GM21423 (cell line): ENCODE measurements around the gene L1CAM.
"Not testable (repeated sequence)": the region's sequence is repeated elsewhere in the genome, so short reads cannot be mapped to it uniquely, and the experiment has no call there.

Source experiments
- ATAC-seq: cut with Tn5 transposase; IDR thresholded peaks from one replicate; pipeline ENCODE4 v1.9.1; 2021; ENCODE audit warnings: mild to moderate bottlenecking, moderate library complexity; ENCODE audit not compliant: unreplicated experiment

Gene L1CAM

DNA sequence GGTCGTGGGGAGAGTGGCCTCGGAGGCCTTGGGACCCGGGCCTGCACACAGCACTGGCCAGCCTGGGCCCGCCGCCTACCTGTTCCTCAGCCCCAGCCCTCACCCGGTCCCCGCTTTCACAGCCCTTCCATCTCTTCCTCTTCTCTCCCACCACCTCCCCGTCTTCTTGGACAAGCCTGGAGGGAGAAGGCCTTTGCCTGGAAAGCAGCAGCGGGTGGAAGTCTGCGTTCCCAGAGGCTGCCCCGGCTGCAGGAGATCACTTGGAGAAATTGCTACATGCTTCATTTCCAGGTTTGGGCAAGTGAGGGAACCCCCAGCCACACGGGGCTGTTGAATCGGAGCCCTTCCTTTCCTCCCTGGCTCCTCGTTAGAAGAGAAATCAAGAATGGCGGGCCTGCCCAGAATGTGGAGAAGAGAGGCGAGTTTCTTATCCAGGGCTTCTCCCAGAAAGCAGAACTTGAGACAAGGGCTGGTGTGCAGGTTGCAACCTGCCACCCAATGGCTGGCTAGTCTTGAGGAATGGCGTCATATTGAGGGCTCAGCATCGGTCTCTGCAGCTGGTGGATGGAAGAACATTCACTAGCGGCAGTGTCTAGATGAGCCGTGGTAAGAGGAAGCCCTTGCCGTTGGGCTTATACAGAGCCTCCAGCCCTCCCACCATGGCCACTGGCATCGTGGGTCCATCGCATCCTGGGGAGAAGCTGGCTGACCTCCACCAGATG lies 54.4 kb downstream of the L1CAM start:
- ATAC-seq: no peak

DNA sequence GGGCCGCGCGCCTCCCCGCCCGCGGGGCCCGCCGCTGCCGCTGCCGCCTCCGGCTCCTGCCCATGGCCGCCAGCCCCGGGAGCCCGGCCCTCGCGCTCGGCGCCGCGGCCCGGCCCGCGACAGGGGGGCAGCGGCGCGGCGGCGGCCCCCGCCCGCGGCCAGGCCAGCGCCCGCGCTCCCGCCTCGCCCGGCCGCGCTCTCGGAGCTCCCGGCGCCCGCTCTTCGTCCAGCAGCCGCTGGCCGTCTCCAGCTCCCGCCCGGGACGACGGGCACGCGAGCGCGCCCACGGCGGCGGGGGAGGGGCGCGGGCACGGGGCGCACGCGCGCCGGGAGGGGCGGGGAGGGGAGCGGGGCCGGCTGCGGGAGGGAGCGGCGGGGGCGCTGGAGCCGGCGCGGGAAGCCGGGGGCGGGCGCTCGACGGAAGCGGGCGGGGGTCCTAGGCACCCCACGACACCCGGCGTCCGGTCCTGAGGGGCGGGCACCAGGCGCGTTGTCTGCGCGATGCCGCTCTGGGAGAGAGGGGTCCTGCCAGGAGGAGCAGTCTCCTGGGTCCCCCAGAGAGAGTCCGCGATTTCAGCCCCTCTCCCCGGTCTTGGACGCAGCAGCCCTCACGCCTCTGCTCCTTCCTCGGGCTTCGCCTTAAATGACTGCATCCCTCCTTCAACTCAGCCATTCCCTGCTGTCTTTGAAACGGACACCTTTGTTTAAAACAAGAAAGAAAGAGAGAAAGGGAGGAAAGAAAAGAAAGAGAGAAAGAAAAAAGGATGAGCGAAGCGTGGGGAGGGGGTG lies 55.1 kb downstream of the L1CAM start:
- no peak for ATAC-seq

DNA sequence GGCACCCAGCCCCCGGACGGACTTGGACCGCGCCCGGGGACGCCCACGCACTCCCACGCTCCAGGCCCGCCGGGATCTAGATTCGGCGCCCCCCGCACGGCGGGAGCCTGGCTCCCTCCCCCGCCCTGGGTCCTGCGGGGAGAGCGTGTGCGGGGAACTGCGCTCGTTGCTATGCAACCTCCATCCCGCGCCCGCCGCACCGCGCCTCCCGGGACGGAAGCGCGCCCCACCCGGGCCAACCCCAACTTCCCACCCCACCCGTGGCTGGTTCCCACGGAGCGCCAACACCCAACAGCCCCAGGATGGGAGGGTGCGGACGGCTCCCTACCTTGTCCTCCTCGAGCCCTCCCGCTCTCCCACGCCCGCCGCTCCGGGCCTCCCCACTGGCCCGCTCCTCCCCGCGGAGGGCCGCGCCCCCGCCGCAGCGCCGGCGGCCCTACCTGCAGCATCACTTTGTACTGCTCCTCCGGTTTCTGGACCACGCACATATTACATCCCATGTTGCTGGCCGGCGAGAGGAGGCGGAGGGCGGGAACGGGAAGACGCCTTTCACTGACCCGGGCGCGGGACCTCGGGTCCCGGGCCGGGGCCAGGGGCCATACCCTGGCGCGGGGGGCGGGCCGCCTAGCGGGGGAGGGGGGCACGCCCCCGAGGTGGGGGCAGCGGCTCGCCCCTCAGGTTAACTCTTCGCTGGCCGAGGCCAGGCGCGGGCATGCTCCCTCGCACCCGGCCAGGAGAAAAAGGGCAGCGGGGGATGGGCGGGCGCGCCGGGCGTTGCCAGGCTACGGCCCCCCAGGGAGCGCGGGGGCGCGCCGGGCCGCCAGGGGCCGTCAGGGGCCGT lies 56.0 kb downstream of the L1CAM start, which contains the start of gene PDZD4:
Gene PDZD4 (minus strand): TSS at position 746 of the 841 bp plus-strand sequence. CDS start 246 bp downstream, at position 500.
- no peak for ATAC-seq

DNA sequence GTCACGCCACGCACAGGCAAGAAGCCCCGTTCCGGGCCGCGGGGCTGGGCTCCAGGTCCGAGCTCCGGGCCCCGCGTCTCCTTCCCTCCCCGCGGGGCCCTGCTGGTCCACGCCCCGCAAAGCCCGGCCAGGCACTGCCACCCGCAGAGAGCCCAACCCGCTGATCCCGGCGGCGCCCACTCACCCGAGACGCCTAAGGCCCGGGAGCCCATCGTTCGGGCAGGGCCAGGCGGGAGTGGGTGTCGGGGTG lies 56.5 kb downstream of the L1CAM start:
- no peak for ATAC-seq

DNA sequence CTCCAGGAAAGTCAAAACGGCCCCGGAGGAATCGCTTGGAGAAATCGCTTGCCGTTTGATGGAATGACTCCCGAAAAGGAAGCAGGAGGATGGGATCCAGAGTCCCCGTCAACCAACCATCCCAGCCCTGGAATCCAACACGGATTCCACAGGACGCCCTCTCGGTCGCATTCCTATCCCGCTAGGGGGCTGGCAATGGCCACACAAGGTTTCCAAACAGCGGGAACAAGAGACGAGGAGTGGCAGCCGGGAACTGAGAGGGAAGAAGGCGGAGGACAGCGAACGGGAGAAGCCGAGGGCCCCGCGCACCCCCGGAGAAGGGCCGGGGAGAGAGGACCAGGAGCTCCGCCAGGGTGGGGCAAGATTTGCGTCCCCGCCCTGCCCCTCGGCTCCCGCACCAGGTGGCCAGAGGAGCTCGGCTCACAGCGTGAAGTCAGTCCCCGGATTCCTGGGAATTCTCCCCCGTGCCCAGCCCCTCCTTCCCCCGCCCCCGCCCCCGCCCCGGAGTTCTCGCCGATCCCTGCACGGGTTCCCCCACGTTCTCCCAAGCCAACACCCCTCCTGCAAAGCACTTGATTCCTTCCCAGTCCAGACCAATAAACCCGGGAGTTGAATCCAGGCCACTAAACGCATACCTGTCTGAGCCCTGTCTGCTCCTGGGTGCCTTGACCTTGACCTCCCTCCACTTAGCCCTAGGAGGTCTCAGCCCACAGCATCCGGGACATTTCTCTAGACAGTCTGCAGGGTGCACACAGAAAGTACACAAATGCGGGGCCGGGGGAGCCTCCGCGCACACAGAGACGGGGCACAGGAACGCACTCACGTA lies 57.0 kb downstream of the L1CAM start:
- no peak for ATAC-seq

DNA sequence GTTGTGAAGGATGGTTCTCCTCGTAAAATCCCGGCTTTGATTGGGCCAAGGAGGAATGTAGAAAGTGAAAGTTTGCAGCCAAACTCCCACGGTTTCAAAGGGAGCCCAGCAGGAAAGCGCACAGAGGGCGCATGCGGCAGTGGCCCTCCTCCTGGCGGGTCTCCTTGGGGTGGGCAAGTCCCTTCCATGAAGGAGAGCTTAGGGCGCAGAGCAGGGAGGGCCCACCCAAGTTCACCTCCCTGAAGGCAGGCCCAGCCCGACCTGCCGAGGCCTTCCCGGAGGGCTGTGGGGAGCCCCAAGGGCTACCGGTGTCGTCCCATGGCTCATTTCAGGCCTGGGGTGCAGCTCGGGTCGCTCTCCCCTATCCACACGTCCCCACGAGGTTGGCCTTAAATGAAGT lies 57.7 kb downstream of the L1CAM start:
- ATAC-seq: no peak

DNA sequence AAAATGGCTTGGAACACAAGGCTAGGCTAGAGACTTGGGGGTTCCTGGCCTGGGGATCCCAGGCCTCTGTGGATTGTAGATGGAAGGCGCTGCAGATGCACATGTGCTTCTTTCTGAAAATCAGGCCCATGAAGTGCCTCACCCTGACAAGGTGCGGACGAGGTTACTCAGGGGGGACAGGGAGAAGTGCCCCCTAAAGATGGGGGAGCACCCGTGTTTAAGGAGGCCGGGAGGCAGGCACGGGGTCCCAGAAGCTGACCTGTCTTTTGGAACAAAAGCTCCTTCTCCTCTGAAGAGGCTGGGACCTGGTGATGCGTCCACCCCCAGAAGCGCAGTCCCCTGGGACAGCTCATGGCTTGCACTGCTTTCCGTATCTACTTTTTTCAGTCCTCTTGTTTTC lies 58.1 kb downstream of the L1CAM start:
- ATAC-seq: no peak

DNA sequence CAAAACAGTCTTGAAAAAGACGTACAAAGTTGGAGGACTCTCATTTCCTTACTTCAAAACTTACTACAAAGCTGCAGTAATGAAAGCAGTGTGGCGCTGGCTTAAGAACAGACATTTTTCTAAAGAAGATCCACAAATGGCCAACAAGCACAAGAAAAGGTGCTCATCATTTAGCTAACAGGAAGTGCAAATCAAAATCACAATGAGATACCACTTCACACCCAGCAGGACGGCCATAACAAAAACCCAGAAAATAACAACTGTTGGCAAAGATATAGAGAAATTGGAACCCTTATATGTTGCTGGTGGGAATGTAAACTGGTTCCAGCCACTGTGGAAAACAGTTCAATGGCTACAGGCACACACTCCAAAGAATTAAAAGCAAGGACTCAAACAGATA lies 59.0 kb downstream of the L1CAM start:
- ATAC-seq: no peak

DNA sequence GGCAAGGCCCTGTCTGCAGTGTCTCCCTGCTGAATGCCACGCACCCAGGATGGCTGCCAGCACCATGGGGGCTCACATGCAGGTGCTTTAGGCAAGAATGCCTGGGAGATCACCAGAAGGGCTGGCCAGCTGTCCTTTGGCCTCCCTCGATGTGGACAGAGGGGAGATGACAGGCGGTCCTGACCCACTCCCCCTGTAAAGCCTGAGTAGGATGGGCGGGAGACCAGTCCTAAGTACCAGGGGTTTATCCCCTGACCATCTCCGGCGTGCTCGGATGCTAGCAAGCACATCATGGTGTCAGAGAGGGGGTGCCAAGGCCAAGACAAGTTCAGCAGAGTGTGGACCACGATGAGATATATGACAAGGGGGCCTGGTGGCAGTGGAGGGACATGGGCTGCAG lies 60.9 kb downstream of the L1CAM start:
- ATAC-seq: no peak

DNA sequence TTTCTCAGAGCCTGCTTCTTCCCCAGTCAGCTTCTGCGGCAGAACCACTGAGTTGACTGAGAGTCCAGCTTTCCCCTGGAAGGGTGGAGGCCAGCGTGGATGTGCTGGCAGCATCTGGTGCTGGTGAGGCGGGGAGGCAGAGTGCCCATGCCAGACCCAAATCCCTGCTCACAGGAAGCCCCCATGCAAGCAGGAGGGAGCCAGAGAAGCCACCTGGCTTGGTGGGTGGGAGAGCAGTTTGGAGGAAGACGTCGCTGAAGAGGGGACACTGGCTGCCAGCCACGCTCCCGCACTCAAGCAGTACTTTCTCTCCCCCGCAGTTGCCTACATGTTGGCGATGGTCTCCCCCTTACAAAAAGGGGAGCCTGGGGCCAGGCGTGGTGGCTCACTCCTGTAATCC lies 61.6 kb downstream of the L1CAM start:
- no peak for ATAC-seq

DNA sequence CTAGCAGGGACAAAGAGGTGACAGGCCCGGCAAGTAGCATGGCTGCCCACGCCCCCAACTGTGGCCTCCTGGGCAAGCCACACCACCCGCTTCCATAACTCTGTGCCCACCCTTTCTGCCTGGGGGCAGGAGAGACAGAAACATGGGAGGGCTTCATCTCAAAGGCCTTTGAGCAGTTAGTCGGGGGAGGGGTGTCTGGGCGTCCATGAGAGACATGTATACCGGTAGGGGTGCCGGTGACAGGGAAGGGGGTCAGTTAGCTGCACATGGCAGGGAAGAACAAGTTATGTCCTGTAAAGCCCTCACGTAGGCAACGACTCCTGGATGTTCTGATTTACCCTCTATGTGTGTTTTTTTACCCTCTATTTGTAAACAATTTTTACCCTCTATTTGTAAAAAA lies 64.9 kb downstream of the L1CAM start:
- no peak for ATAC-seq

DNA sequence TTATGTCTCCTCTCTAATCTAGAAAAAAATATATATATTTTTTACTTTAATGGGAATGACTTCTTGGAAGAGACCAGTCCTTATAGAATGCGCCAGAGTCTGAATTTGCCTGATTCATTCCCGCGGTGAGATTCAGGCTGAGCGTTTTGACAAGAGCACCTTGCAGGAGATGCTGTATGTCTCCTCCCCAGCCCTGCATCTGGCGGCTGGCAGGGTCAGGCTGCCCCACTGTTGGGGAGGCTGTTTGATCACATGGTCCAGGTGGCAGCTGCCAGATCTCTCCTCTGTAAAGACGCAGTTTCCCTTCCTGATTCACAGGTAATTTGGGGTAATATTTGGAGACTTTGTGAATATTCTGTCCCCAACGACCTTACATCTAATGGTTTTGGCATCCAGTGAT lies 65.4 kb downstream of the L1CAM start:
- ATAC-seq: no peak

DNA sequence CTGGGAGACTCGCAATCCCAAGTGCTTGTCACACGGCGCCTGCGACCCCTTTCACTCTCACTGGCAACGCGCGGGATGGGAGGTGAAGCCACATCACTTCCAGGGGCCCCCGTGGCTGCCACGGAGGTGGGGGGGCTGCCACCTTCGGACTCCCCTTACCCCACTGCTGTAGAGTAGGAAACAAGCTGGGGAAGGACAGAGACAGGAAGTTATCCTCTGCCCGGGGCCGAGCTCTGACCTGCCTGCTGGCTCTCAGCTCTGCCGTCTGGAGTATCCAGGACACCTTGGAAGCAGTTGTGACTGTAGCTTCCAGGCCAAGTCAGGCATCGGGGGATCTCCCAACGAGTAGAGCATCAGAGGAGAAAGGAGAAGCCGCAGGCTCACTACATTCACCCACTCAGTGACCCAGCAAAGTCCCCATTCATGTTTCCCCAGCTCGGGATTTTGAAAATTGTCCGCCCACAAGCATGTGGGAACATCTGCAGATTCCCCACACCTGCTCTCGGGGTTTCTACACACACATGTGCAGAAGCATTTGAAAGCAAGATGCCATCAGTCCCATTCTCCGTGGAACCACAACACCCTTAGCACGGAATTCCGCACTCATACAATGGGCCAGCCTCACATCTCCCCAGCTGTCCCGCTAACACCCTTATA lies 66.5 kb downstream of the L1CAM start:
- ATAC-seq: no peak

DNA sequence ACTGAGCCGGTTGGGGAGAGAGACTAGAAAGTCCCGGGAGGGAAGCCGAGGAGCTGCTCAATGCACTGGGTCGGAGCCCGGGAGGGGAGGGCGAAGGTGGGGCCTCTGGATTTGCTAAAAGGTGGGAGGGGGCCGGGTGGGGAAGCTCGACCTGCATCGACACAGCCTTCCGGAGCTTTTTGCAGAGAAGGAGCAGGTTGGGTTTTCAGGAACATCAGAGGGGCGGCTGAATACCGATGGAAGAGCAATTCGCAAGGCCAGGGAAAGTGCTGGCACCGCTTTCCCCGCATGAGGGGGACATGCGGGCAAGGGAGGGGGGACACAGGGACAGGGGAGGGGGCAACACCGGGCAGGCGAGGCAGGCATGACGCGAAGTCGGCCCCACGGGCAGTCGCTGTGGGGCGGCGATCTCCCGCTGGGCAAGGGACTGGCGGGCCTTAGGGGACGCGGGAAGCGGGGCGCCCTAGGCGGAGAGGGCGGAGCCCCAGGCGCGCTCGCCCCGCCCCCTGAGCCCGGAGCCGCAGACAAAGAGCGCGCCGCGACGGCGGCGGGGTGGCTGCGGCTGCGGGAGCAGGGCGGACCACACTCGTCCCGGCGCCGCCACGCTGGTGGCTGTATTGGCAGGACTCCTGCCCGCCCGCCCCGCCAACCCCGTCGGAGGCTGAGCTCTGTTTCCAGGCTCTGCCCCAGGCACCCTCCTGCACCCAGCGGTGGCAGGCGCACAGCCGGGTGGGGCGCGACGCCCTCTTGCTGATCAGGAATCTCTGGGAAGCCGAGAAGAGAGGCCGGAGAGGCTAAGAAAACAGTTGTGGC lies 67.2 kb downstream of the L1CAM start:
- ATAC-seq: no peak

DNA sequence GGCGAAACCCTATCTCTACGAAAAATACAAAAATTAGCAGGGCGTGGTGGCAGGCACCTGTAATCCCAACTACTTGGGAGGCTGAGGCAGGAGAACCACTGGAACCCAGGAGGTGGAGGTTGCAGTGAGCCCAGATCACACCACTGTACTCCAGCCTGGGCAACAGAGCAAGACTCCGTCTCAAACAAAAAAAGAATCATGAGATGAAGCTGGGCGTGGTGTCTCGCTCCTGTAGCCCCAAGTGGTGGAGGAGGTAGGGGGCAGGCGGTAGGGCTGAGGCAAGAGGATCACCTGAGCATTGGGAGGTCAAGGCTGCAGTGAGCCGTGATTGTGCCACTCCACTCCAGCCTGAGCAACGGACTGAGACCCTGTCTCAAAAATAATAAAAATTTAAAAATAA lies 67.9 kb downstream of the L1CAM start:
- not testable (repeated sequence) for ATAC-seq

DNA sequence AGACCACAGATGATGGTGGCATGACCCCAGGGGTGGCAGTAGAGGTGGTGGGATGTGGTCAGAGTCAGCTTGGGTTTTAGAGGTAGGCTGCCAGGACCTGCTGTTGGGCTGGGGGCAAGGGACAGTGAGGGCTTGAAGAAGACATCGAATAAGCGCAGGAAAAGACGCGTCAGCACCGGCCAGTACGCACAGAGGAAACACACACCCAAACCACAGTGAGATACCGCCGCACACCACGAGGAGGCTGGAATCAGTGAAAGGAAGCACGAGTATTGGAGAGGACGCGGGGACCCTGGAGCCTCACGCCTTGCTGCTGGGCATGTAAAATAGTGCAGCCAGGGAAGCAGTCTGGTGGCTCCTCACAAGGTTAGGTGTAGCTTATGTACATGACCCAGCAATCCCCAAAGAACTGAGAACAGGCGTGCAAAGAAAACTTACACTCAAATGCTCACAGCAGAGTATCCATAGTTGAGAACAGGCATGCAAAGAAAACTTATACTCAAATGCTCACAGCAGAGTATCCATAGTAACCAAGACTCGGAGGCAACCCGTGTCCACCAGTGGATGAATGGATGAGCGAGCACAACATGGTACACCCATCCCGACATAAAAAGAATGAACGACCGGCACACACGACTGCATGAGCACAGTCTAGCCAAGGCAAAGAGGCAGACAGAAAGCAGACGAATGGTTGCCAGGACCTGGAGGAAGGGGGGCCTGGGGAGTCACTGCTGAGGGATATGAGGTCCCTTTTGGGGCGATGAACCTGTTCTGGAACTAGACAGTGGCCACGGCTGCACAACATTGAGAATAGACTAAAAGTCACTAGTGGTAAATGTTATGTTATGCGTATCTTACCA lies 68.9 kb downstream of the L1CAM start:
- ATAC-seq: no peak

DNA sequence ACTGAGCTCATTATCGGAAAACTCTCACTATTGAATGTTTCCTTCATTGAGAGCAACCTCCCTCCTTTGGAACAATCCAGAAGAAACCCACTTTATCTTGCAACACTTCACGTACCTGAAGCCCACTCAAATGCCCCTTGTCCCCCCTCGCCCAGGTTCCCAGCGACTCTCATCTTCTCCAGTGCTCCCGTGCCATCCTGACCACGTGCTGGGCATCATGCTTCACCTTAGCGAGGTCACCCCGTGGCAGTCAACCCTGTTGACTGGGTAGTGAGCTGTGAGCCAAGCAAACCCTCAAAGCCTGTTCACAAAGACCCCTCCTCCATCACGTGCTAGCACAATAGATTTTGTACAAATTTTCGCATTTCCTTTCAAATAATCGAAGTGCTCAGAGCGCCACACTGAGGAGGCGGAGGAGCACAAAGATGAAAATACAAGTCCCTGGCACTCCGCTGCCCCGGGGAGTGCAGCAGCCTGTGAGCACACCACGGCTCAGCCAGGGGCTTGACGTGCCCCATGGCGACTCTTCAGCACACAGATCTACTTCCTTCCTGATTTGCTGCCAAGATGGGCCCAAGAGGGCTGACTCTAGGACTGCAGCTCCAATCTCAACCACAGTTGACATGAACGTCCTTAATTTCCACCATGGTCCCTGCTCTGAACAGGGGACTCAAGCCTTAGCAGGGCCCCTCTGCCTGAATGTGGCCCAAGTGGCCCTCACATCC lies 71.2 kb downstream of the L1CAM start:
- ATAC-seq: no peak

DNA sequence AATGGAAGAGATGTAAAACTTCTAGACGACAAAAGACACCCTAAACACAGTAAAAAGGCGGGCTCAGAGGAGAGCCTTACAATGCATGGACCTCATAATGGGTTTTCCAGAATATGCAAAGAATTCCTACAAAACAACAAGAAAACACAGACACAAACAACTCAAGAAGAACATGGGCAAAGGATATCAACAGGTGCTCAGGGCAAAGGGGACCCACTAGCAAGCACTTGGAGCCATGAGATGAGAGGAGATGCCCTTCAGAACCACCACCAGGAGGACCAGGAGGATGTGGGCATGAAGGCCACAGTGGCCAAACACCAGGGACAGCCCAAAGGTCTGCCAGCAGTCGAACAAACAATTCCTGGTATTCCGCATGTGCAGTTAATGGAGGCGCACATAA lies 72.8 kb downstream of the L1CAM start:
- no peak for ATAC-seq
